Measurements from ENCODE around the gene PDZD4. TPM values are rescaled to one million over a fixed set of nuclear protein-coding genes. Genes with fewer than 3 reads are reported as not detected.

PDZD4 gene
- total RNA-seq, 2 experiments from 2014 or later = 0.10 to 0.16 TPM

- CTCF ChIA-PET = interaction anchor here (1.1 kb wide), 1 partner anchor 10 kb away, joined by 3 read pairs; no protein-coding TSS in a partner anchor
- POLR2A ChIA-PET = no interaction called here
- DNase-seq = no peak
These were observed 61.8 kb downstream of the PDZD4 start for GRCh38 chrX:153768311-153769157.

GRCh38 chrX:153767674-153768055 lies 62.7 kb downstream of the PDZD4 start:
- no peaks in the 10 kb centered on the region for H3K27me3 Mint-ChIP-seq (ENCODE audit: low read depth)
- ChIA-PET CTCF (interaction anchor here (1.1 kb wide), 1 partner anchor 11 kb away, joined by 3 read pairs; no protein-coding TSS in a partner anchor), POLR2A (interaction anchor here (1.7 kb wide), 1 partner anchor 630 kb away, joined by 4 read pairs; no protein-coding TSS in a partner anchor)
- no peak for DNase-seq
- ATAC-seq = no peak
- no peak overlapping the region for H3K27ac Mint-ChIP-seq
- H3K4me1 Mint-ChIP-seq (ENCODE audit: low read depth) = peaks cover 22% of the 10 kb centered on the region
- no peak overlapping the region for H3K4me3 Mint-ChIP-seq
- no peaks in the 10 kb centered on the region for H3K9me3 Mint-ChIP-seq (ENCODE audit: insufficient read depth)
- no peaks in the 10 kb centered on the region for H3K36me3 Mint-ChIP-seq (ENCODE audit: low read depth)

More at GRCh38 chrX:153768311-153769157, 61.8 kb downstream of the PDZD4 start:
- Mint-ChIP-seq H3K9me3 (ENCODE audit: insufficient read depth) (no peaks in the 10 kb centered on the region), H3K36me3 (ENCODE audit: low read depth) (no peaks in the 10 kb centered on the region), H3K4me3 (no peak overlapping the region), H3K27me3 (ENCODE audit: low read depth) (no peaks in the 10 kb centered on the region), H3K4me1 (ENCODE audit: low read depth) (peaks cover 22% of the 10 kb centered on the region), H3K27ac (peak overlapping the region; percentile 64)
- ATAC-seq = no peak

GRCh38 chrX:153766871-153767673 lies 63.3 kb downstream of the PDZD4 start:
- H3K27me3 Mint-ChIP-seq (ENCODE audit: low read depth) = no peaks in the 10 kb centered on the region
- no peak for ATAC-seq
- H3K36me3 Mint-ChIP-seq (ENCODE audit: low read depth) = no peaks in the 10 kb centered on the region
- peak overlapping the region; percentile 67 for H3K27ac Mint-ChIP-seq
- peaks cover 22% of the 10 kb centered on the region for H3K4me1 Mint-ChIP-seq (ENCODE audit: low read depth)
- DNase-seq = no peak
- no peak overlapping the region for H3K4me3 Mint-ChIP-seq
- ChIA-PET POLR2A (interaction anchor here (1.7 kb wide), 1 partner anchor 630 kb away, joined by 4 read pairs; no protein-coding TSS in a partner anchor), CTCF (interaction anchor here (1.1 kb wide), 1 partner anchor 12 kb away, joined by 3 read pairs; no protein-coding TSS in a partner anchor)
- no peaks in the 10 kb centered on the region for H3K9me3 Mint-ChIP-seq (ENCODE audit: insufficient read depth)

- CTCF ChIA-PET = interaction anchor here (1.2 kb wide), 1 partner anchor 162 kb away, joined by 3 read pairs; no protein-coding TSS in a partner anchor
- ATAC-seq = peak; percentile 66
- POLR2A ChIA-PET = interaction anchor here (1.7 kb wide), 1 partner anchor 631 kb away, joined by 4 read pairs; no protein-coding TSS in a partner anchor
- H3K27ac Mint-ChIP-seq = peak overlapping the region; percentile 67
- peak overlapping the region; percentile 28 for H3K4me3 Mint-ChIP-seq
- peak; percentile 59 for DNase-seq
- no peaks in the 10 kb centered on the region for H3K27me3 Mint-ChIP-seq (ENCODE audit: low read depth)
- H3K36me3 Mint-ChIP-seq (ENCODE audit: low read depth) = no peaks in the 10 kb centered on the region
- H3K9me3 Mint-ChIP-seq (ENCODE audit: insufficient read depth) = no peaks in the 10 kb centered on the region
- H3K4me1 Mint-ChIP-seq (ENCODE audit: low read depth) = peaks cover 22% of the 10 kb centered on the region
These were observed 64.1 kb downstream of the PDZD4 start for GRCh38 chrX:153766098-153766817.

- Mint-ChIP-seq H3K9me3 (ENCODE audit: insufficient read depth) (no peaks in the 10 kb centered on the region), H3K27ac (peak overlapping the region; percentile 67), H3K36me3 (ENCODE audit: low read depth) (no peaks in the 10 kb centered on the region), H3K27me3 (ENCODE audit: low read depth) (no peaks in the 10 kb centered on the region), H3K4me3 (no peak overlapping the region), H3K4me1 (ENCODE audit: low read depth) (peaks cover 22% of the 10 kb centered on the region)
- POLR2A ChIA-PET = no interaction called here
- CTCF ChIA-PET = interaction anchor here (1.2 kb wide), 1 partner anchor 163 kb away, joined by 3 read pairs; no protein-coding TSS in a partner anchor
- no peak for DNase-seq
- no peak for ATAC-seq
These were observed 64.9 kb downstream of the PDZD4 start for GRCh38 chrX:153765138-153766079.

- H3K4me3 Mint-ChIP-seq = no peak overlapping the region
- POLR2A ChIA-PET = no interaction called here
- no peak overlapping the region for H3K27ac Mint-ChIP-seq
- no peaks in the 10 kb centered on the region for H3K36me3 Mint-ChIP-seq (ENCODE audit: low read depth)
- peaks cover 22% of the 10 kb centered on the region for H3K4me1 Mint-ChIP-seq (ENCODE audit: low read depth)
- no peak for ATAC-seq
- CTCF ChIA-PET = interaction anchor here (0.6 to 1.2 kb wide), 4 partner anchors 19 to 188 kb away, joined by 3 to 4 read pairs (median 3); no protein-coding TSS in a partner anchor
- no peaks in the 10 kb centered on the region for H3K27me3 Mint-ChIP-seq (ENCODE audit: low read depth)
- no peak for DNase-seq
- H3K9me3 Mint-ChIP-seq (ENCODE audit: insufficient read depth) = no peaks in the 10 kb centered on the region
These were observed 65.6 kb downstream of the PDZD4 start for GRCh38 chrX:153764786-153765137.

- ChIA-PET CTCF (interaction anchor here (0.6 to 1.4 kb wide), 8 partner anchors 19 to 204 kb away, joined by 3 to 4 read pairs (median 3); no protein-coding TSS in a partner anchor), POLR2A (no interaction called here)
- Mint-ChIP-seq H3K27ac (no peak within 1 kb of the TSS), H3K4me3 (no peak within 1 kb of the TSS), H3K4me1 (ENCODE audit: low read depth) (peaks cover 22% of the 10 kb centered on the region), H3K36me3 (ENCODE audit: low read depth) (no peaks in the 10 kb centered on the region), H3K27me3 (ENCODE audit: low read depth) (no peaks in the 10 kb centered on the region), H3K9me3 (ENCODE audit: insufficient read depth) (no peaks in the 10 kb centered on the region)
- ATAC-seq = peak; percentile 86
- DNase-seq = peak; percentile 76
These were observed 66.2 kb downstream of the PDZD4 start, which contains the start of gene PLXNB3 for GRCh38 chrX:153763989-153764755. Gene PLXNB3 (plus strand): TSS chrX:153764249. CDS start chrX:153765536, 1,287 bp downstream.

GRCh38 chrX:153763298-153763932 lies 66.9 kb downstream of the PDZD4 start:
- Mint-ChIP-seq H3K27ac (no peak overlapping the region), H3K4me1 (ENCODE audit: low read depth) (peaks cover 22% of the 10 kb centered on the region), H3K9me3 (ENCODE audit: insufficient read depth) (no peaks in the 10 kb centered on the region), H3K27me3 (ENCODE audit: low read depth) (no peaks in the 10 kb centered on the region), H3K36me3 (ENCODE audit: low read depth) (no peaks in the 10 kb centered on the region), H3K4me3 (no peak overlapping the region)
- DNase-seq (no peak), ATAC-seq (no peak)
- ChIA-PET POLR2A (interaction anchor here (0.8 kb wide), 1 partner anchor 149 kb away, joined by 4 read pairs; no protein-coding TSS in a partner anchor), CTCF (interaction anchor here (0.7 to 1.4 kb wide), 8 partner anchors 10 to 205 kb away, joined by 3 to 4 read pairs (median 3); no protein-coding TSS in a partner anchor)

GRCh38 chrX:153762626-153763173 lies 67.6 kb downstream of the PDZD4 start:
- Mint-ChIP-seq H3K36me3 (ENCODE audit: low read depth) (no peaks in the 10 kb centered on the region), H3K27me3 (ENCODE audit: low read depth) (peaks cover under 1% of the 10 kb centered on the region), H3K27ac (no peak overlapping the region), H3K4me1 (ENCODE audit: low read depth) (peaks cover 16% of the 10 kb centered on the region), H3K4me3 (no peak overlapping the region), H3K9me3 (ENCODE audit: insufficient read depth) (no peaks in the 10 kb centered on the region)
- CTCF ChIA-PET = interaction anchor here (1.0 to 1.4 kb wide), 2 partner anchors 9 to 206 kb away, joined by 3 read pairs; no protein-coding TSS in a partner anchor
- ATAC-seq = no peak
- DNase-seq = no peak
- POLR2A ChIA-PET = interaction anchor here (0.8 kb wide), 1 partner anchor 150 kb away, joined by 4 read pairs; no protein-coding TSS in a partner anchor
